ENCODE data around the gene CREB3L1. TPM values are rescaled to one million over a fixed set of nuclear protein-coding genes. Genes with fewer than 3 reads are reported as not detected.
A peak's percentile ranks its signal among the peaks of the same experiment; 100 is the strongest.

CREB3L1 gene
- total RNA-seq, 2 donors from 2014 or later, result not detected

GRCh38 chr11:46322759-46323158 lies 45.3 kb downstream of the CREB3L1 start:
- DNase-seq (ENCODE audit: low spot score), result no peak
- H3K4me3 Mint-ChIP-seq, result no peak overlapping the region
- peaks cover 10 to 17% of the 10 kb centered on the region in 2 donors for H3K4me1 Mint-ChIP-seq (ENCODE audit: low read depth in 2 of 2)
- H3K36me3 Mint-ChIP-seq, result no peaks in the 10 kb centered on the region
- no peaks in the 10 kb centered on the region for H3K9me3 Mint-ChIP-seq
- peaks cover 13 to 15% of the 10 kb centered on the region in 2 donors for H3K27me3 Mint-ChIP-seq
- ATAC-seq, result no peak
- no peak overlapping the region for H3K27ac Mint-ChIP-seq

- Mint-ChIP-seq H3K27ac (no peak overlapping the region), H3K9me3 (no peaks in the 10 kb centered on the region), H3K27me3 (peaks cover 36 to 39% of the 10 kb centered on the region in 2 donors), H3K4me1 (ENCODE audit: low read depth in 2 of 2) (peaks cover 14 to 17% of the 10 kb centered on the region in 2 donors), H3K4me3 (no peak overlapping the region), H3K36me3 (no peaks in the 10 kb centered on the region)
- ATAC-seq (no peak), DNase-seq (ENCODE audit: low spot score) (no peak)
Measured at GRCh38 chr11:46326813-46327416, 49.5 kb downstream of the CREB3L1 start.

DNA sequence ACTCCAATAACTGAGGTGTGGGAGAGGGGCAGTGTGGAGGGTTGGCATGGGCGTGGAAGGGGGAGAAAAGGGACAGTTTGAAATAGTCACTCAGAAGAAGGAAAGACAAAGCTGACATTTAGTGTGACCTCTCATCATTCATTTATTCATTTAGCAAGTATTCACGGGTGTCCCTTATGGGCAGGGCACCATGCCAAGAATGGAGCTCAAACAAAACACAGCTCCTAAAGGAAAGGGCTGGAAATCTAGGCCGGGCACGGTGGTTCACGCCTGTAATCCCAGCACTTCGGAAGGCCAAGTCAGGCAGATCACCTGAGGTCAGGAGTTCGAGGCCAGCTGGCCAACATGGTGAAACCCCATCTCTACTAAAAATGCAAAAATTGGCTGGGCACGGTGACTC lies 50.4 kb downstream of the CREB3L1 start:
- Mint-ChIP-seq H3K9me3 (no peaks in the 10 kb centered on the region), H3K27me3 (peaks cover 36 to 41% of the 10 kb centered on the region in 2 donors), H3K4me3 (no peak overlapping the region), H3K36me3 (no peaks in the 10 kb centered on the region), H3K4me1 (ENCODE audit: low read depth in 2 of 2) (peaks cover 14 to 17% of the 10 kb centered on the region in 2 donors), H3K27ac (no peak overlapping the region)
- DNase-seq (ENCODE audit: low spot score) (no peak), ATAC-seq (no peak)

DNA sequence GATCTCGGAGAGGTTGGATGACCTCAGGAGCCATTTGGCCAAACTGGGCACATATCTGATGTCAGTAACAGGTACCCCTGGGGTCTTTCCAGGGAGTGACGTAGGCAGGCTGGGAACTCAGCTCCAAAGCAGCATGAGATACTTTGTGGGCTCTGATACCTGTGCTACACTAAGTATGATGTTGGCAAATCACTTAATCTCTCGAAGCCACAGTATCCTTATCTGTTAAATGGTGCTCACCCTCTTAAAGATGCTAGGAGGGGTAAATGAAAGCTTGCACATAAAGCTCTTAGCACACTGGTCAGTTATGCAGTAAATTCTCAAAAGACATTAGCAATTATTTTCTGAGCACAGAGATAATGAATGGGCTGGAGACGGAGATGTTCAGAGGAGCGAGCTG lies 52.7 kb downstream of the CREB3L1 start:
- no peaks in the 10 kb centered on the region for H3K36me3 Mint-ChIP-seq
- H3K4me3 Mint-ChIP-seq, result peak overlapping the region; percentile 50
- no peaks in the 10 kb centered on the region for H3K9me3 Mint-ChIP-seq
- no peak for ATAC-seq
- H3K27me3 Mint-ChIP-seq, result peaks cover 45 to 47% of the 10 kb centered on the region in 2 donors
- H3K4me1 Mint-ChIP-seq (ENCODE audit: low read depth in 2 of 2), result peaks cover 14 to 17% of the 10 kb centered on the region in 2 donors
- H3K27ac Mint-ChIP-seq, result no peak overlapping the region
- DNase-seq (ENCODE audit: low spot score), result no peak

DNA sequence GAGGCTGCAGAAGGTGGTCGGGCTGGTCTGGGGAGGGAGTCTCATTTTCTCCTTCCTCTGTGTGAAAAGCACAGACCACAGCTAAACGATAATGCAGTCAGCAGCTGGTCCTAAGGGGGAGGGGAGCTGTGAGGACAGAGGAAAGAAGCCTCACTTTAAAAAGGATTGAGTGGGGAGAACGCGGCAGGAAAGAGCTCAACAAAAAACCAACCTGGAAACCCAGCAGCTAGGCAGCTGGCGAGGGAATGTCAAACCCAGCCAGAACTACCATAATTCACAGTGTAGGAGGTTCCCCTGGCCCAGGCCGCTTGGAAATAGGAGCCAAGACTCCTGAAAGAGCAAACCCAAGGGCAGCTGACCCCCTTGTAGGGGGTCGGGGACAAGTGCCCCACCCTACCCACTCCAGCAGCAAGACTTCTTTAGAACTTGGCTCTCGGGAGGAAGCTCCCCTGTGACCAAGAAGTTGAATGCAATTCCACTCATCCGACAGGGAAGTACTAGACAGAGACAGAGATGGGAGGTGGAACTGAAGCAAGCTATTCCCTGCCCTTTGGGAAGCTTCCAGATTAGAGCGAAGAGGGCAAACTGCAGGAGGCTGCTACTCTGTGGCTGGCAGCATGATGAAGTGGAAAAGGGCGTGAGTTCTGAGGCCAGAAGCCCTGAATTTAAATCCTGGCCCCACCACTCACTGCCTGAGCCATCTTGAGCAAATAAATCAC lies 53.3 kb downstream of the CREB3L1 start:
- peak overlapping the region; percentile 50 for H3K4me3 Mint-ChIP-seq
- DNase-seq (ENCODE audit: low spot score), result no peak
- H3K36me3 Mint-ChIP-seq, result no peaks in the 10 kb centered on the region
- no peaks in the 10 kb centered on the region for H3K9me3 Mint-ChIP-seq
- H3K27ac Mint-ChIP-seq, result no peak overlapping the region
- ATAC-seq, result no peak
- peaks cover 46% of the 10 kb centered on the region in 2 donors for H3K27me3 Mint-ChIP-seq
- peaks cover 14 to 18% of the 10 kb centered on the region in 2 donors for H3K4me1 Mint-ChIP-seq (ENCODE audit: low read depth in 2 of 2)

DNA sequence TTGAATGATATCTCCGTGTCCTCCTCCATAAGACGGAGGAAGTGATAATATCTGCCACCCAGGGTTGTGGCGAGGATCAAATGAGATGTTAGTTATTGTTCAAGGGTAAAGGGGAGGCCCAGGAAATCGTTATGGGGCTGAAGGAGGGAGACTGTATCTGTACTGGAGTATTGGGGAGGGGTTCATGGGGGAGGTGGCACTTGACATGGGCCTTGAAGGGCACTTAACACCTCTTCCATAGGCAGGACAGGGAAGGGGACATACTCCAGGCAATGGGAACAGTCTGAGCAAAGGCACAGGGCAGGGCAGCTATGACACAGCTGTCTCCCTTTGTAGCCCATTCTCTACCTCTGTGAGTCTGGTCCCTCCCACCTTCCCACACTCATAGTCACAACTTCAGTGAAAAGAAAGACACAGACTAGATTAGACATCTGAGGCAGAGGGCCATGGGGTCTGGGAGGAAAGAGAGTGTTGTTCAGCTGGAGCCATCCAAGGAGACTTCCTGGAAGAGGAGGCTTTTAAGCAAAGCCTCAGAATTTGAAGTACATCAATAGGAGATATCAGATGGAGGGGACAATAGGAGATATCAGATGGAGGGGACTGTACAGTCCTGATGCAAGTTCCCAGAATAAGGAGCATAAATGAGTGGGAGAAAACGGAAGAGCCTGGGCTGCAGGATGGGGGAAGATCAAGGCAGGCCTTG lies 54.0 kb downstream of the CREB3L1 start:
- H3K4me3 Mint-ChIP-seq, result peak overlapping the region; percentile 50
- H3K36me3 Mint-ChIP-seq, result no peaks in the 10 kb centered on the region
- H3K9me3 Mint-ChIP-seq, result no peaks in the 10 kb centered on the region
- H3K27ac Mint-ChIP-seq, result no peak overlapping the region
- DNase-seq (ENCODE audit: low spot score), result no peak
- ATAC-seq, result no peak
- H3K4me1 Mint-ChIP-seq (ENCODE audit: low read depth in 2 of 2), result peaks cover 14 to 22% of the 10 kb centered on the region in 2 donors
- H3K27me3 Mint-ChIP-seq, result peaks cover 43 to 48% of the 10 kb centered on the region in 2 donors

DNA sequence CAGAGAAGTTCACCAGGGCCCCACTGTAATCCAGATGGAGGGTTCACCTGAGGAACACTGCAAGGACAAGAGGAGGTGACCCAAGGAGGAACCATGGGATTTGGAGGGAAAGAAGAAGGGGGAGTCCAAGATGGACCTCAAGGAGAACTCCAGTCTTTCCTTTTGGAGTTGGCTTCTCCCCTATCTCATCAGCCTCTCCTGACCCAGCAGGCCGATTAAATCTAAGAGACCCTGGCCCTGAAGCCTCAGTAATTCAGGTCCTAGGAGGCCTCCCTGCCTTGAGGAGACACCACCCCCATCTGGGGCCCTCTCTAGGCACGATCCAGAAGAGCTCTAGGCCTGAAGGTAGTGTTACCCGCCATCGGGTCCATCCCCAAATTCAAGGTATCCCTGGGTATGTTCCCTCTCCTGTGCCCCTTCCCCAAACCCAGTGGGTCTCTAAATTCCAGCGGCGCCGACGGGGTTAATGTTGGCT lies 54.7 kb downstream of the CREB3L1 start:
- no peak for ATAC-seq
- peaks cover 36 to 46% of the 10 kb centered on the region in 2 donors for H3K27me3 Mint-ChIP-seq
- H3K36me3 Mint-ChIP-seq, result no peaks in the 10 kb centered on the region

GRCh38 chr11:46332568-46333393 lies 55.3 kb downstream of the CREB3L1 start:
- no peaks in the 10 kb centered on the region for H3K36me3 Mint-ChIP-seq
- H3K4me3 Mint-ChIP-seq, result peak overlapping the region; percentile 58
- H3K27me3 Mint-ChIP-seq, result peaks cover 33 to 47% of the 10 kb centered on the region in 2 donors
- H3K27ac Mint-ChIP-seq, result no peak overlapping the region
- H3K4me1 Mint-ChIP-seq (ENCODE audit: low read depth in 2 of 2), result peaks cover 17 to 27% of the 10 kb centered on the region in 2 donors
- DNase-seq (ENCODE audit: low spot score), result no peak
- no peaks in the 10 kb centered on the region for H3K9me3 Mint-ChIP-seq
- peak; percentile 36 to 45 for ATAC-seq

More for the DNA sequence above, 54.7 kb downstream of the CREB3L1 start:
- H3K27ac Mint-ChIP-seq, result no peak overlapping the region
- no peaks in the 10 kb centered on the region for H3K9me3 Mint-ChIP-seq
- no peak for DNase-seq (ENCODE audit: low spot score)
- peak overlapping the region; percentile 16 for H3K4me3 Mint-ChIP-seq
- peaks cover 17 to 27% of the 10 kb centered on the region in 2 donors for H3K4me1 Mint-ChIP-seq (ENCODE audit: low read depth in 2 of 2)

DNA sequence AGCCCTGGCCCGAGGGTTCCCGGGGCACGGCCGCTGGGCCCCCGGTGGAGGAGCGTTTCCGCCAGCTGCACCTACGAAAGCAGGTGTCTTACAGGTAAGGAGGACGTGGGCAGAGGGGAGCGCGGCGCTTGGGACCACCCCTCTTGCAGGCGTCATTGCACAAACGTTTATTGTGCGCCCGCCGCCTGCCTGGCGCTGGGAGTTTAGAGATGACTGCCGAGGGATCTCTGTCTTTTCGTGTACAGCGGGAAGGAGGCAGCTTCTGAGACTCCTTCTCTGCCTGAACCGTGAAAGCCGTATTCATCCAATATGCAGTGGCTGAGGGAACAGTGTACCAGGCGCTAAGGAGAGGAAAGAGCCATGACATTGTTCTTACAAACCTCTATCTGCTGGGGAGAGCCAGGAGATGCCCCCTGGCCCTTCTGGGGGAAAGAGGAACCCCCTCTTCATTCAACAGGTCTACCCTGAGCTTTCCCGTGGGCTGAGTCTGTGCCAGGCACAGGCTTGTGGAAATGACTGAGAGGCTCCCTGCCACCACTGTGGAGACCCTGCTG lies 56.0 kb downstream of the CREB3L1 start:
- DNase-seq (ENCODE audit: low spot score) (no peak), ATAC-seq (no peak)
- peaks cover 18 to 27% of the 10 kb centered on the region in 2 donors for H3K4me1 Mint-ChIP-seq (ENCODE audit: low read depth in 2 of 2)
- no peaks in the 10 kb centered on the region for H3K36me3 Mint-ChIP-seq
- peaks cover 32 to 49% of the 10 kb centered on the region in 2 donors for H3K27me3 Mint-ChIP-seq
- no peaks in the 10 kb centered on the region for H3K9me3 Mint-ChIP-seq
- H3K4me3 Mint-ChIP-seq, result peak overlapping the region; percentile 58
- H3K27ac Mint-ChIP-seq, result no peak overlapping the region

DNA sequence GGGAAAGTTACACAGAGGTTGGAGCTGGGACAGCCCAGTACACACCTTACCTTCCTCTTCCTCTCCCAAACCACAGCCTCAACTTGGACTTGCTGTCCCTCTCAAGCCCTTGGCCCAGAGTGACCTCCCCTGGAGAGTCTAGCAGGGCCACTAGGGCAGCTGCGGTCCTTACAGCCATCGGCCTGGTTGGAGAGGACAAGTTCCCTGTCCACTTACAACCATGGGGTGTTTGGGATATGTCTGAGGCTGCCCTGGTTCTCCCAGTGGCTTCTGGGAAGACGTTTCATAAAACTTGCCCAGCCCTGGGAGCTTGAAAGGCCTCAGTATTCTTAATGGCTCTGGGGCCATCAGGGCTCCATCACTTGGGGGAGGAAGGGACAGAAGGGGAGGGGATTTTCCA lies 56.7 kb downstream of the CREB3L1 start:
- H3K4me3 Mint-ChIP-seq, result peak overlapping the region; percentile 58
- peaks cover 21 to 27% of the 10 kb centered on the region in 2 donors for H3K4me1 Mint-ChIP-seq (ENCODE audit: low read depth in 2 of 2)
- H3K27me3 Mint-ChIP-seq, result peaks cover 32 to 52% of the 10 kb centered on the region in 2 donors
- H3K27ac Mint-ChIP-seq, result no peak overlapping the region
- no peaks in the 10 kb centered on the region for H3K36me3 Mint-ChIP-seq
- DNase-seq (ENCODE audit: low spot score) (no peak), ATAC-seq (no peak)
- no peaks in the 10 kb centered on the region for H3K9me3 Mint-ChIP-seq

DNA sequence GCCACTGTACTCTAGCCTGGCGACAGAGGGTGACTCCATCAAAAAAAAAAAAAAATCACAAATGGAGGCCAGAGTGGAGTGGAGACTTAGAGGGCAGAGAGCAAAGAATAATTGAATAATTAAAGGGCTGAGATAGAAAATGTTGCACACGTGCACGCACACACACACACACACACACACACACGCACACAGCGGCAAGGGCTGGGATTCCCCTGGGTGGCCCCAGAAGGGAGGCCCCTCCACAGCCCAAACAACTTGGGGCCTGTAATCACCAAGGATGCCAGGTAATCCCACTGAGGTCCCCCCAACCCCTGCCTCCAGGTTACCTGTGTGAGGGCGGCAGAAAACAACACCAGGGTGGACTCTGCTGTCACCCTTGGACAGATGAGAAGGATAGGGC lies 57.8 kb downstream of the CREB3L1 start:
- Mint-ChIP-seq H3K27me3 (peaks cover 23 to 45% of the 10 kb centered on the region in 2 donors), H3K36me3 (no peaks in the 10 kb centered on the region), H3K9me3 (no peaks in the 10 kb centered on the region), H3K27ac (no peak overlapping the region), H3K4me1 (ENCODE audit: low read depth in 2 of 2) (peaks cover 20 to 24% of the 10 kb centered on the region in 2 donors), H3K4me3 (no peak overlapping the region)
- ATAC-seq (no peak), DNase-seq (ENCODE audit: low spot score) (no peak)

DNA sequence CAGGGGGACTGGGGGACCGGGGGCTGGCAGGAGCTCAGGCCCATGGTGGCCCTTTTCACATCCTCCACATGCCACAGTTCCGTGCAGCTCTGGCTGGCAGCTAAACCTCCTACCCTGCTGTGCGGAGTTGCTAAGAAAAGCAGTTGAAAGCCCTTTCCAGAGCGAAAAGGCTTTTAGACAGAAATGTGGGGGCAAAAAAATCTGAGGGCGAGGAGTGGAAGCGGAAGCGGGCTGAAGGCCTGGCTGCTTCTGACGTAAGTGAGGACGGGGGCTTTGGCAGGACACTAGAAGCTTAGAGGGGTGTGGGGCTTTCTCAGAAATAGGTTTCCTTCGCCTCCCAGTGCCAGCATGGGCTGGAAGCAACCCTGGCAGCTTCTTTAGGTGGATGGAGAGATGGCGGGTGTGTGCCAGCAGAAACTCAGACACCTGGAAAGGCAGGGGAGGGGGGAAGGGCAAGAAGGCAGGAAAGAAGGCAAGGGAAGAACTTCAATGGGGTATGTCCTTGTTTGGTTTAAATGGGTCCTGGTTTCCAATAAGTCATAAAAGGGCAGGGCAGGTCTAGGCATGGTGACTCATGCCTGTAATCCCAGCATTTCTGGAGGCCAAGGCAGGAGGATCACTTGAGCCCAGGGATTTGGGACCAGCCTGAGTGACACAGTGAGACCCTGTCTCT lies 58.6 kb downstream of the CREB3L1 start:
- ATAC-seq (no peak), DNase-seq (ENCODE audit: low spot score) (no peak)
- Mint-ChIP-seq H3K36me3 (no peaks in the 10 kb centered on the region), H3K9me3 (no peaks in the 10 kb centered on the region), H3K4me3 (no peak overlapping the region), H3K27me3 (peaks cover 16 to 39% of the 10 kb centered on the region in 2 donors), H3K4me1 (ENCODE audit: low read depth in 2 of 2) (peaks cover 14 to 17% of the 10 kb centered on the region in 2 donors), H3K27ac (no peak overlapping the region)
